ENCODE measurements around the gene CAB39L. TPM values are rescaled to one million over a fixed set of nuclear protein-coding genes. Genes with fewer than 3 reads are reported as not detected.

CAB39L gene
- total RNA-seq, 4 donors from 2014 or later, result 23.3 to 41.0 (median 31.0) TPM

DNA sequence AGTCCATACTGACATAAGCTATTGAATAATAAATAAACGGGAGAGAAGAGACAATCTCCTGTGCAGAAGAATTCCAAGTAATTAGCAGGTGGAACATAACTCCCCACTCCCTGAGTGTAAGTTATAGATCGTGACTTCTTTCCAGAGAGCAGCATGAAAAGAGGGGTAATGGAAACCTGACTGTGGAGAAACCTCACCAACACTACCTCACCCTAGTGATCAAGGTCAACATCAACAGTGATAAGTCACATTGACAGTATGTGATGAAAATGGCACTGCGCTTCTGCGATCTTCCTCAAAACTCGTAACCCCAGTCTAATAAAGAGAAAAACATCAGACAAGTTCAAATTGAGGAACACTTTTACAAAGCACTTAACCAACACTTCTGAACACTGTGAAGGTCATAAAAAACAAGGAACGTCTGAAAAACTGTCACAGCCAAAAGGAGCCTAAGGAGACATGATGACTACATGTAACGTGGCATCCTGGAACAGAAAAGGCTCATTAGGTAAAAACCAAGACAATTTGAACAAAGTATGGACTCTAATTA lies 19.8 kb downstream of the CAB39L start:
- 87 to 93% methylated on average over 7 of the region's 7 CpGs for WGBS, 2 donors
- intact Hi-C loops (cut with DNase I), result no loop called here
- H3K9me3 ChIP-seq, result no peaks in the 10 kb centered on the region
- H3K36me3 ChIP-seq, result no peaks in the 10 kb centered on the region
- no peak overlapping the region for H3K4me3 ChIP-seq (replicated peaks in 1 of 3)
- no peak for DNase-seq
- H3K27me3 ChIP-seq, result no peaks in the 10 kb centered on the region
- TF ChIP-seq POLR2A (IDR thresholded peaks at IDR 0.05), result no peak
- no peak for TF ChIP-seq CTCF (IDR thresholded peaks at IDR 0.05)
- no peaks in the 10 kb centered on the region for H3K4me1 ChIP-seq
- H3K27ac ChIP-seq, result no peak overlapping the region

- DNase-seq, result peak; percentile 13 to 16
- TF ChIP-seq POLR2A (IDR thresholded peaks at IDR 0.05) (no peak), CTCF (IDR thresholded peaks at IDR 0.05) (no peak)
- Histone ChIP-seq H3K36me3 (no peaks in the 10 kb centered on the region), H3K4me3 (replicated peaks in 1 of 3) (no peak overlapping the region), H3K9me3 (no peaks in the 10 kb centered on the region), H3K27ac (no peak overlapping the region), H3K4me1 (no peaks in the 10 kb centered on the region), H3K27me3 (no peaks in the 10 kb centered on the region)
- intact Hi-C loops (cut with DNase I), result no loop called here
- 75 to 87% methylated on average over 2 to 3 of the region's 3 CpGs for WGBS, 2 donors
Observed at GRCh38 chr13:49421391-49421790, 22.5 kb downstream of the CAB39L start.

- Histone ChIP-seq H3K4me3 (replicated peaks in 1 of 3) (no peak overlapping the region), H3K27ac (no peak overlapping the region), H3K27me3 (no peaks in the 10 kb centered on the region), H3K9me3 (no peaks in the 10 kb centered on the region), H3K36me3 (no peaks in the 10 kb centered on the region), H3K4me1 (no peaks in the 10 kb centered on the region)
- no peak for DNase-seq
- TF ChIP-seq CTCF (IDR thresholded peaks at IDR 0.05) (no peak), POLR2A (IDR thresholded peaks at IDR 0.05) (no peak)
- intact Hi-C loops (cut with DNase I), result no loop called here
- 90 to 93% methylated on average over 3 of the region's 3 CpGs for WGBS, 2 donors
Observed at GRCh38 chr13:49419276-49419675, 24.6 kb downstream of the CAB39L start.

DNA sequence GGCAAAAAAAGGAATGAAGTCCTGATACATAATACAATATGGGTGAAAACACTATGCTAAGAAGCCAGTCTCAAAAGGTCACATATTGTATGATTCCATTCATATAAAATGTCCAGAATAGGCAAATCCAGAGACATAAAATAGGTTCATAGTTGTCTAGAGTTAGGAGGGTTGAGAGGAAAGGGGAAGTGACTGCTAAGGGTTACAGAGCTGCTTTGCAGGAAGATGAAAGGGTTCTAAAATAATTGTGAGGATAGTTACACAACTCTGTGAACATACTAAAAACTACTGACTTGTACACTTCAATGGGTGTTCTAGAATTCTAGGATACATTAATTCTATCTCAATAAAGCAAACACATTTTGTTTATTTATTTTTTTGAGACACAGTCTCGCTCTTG lies 25.7 kb downstream of the CAB39L start:
- no peak for TF ChIP-seq CTCF (IDR thresholded peaks at IDR 0.05)
- no peak for TF ChIP-seq POLR2A (IDR thresholded peaks at IDR 0.05)
- Histone ChIP-seq H3K27ac (no peak overlapping the region), H3K27me3 (no peaks in the 10 kb centered on the region), H3K4me3 (replicated peaks in 1 of 3) (no peak overlapping the region), H3K4me1 (no peaks in the 10 kb centered on the region), H3K36me3 (no peaks in the 10 kb centered on the region), H3K9me3 (no peaks in the 10 kb centered on the region)
- intact Hi-C loops (cut with DNase I), result no loop called here
- WGBS, 2 donors, result 100% methylated on average over 1 of the region's 1 CpG
- DNase-seq, result no peak

DNA sequence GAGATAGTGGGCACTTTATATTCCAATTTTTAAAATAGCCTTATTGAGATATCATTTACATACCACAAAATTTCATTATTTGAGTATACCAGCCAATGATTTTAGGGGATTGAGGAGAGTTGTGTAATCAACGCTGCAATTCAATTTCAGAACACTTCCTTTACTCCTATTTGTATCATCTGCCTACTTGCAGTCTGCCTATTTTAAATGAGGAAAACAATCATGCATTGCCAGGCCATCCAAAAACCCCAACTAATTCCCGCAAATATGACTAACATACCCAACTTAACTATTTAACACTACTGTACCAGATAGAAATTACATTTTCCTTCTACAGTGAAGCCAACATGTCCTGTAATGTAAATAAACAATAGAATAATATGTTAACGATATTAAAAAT lies 26.7 kb downstream of the CAB39L start:
- 92 to 95% methylated on average over 3 of the region's 3 CpGs for WGBS, 2 donors
- Histone ChIP-seq H3K4me3 (replicated peaks in 1 of 3) (no peak overlapping the region), H3K27ac (no peak overlapping the region), H3K27me3 (no peaks in the 10 kb centered on the region), H3K36me3 (no peaks in the 10 kb centered on the region), H3K4me1 (no peaks in the 10 kb centered on the region), H3K9me3 (no peaks in the 10 kb centered on the region)
- no peak for TF ChIP-seq CTCF (IDR thresholded peaks at IDR 0.05)
- TF ChIP-seq POLR2A (IDR thresholded peaks at IDR 0.05), result no peak
- DNase-seq, result no peak
- intact Hi-C loops (cut with DNase I), result no loop called here
